ENCODE results near the gene EBF3. TPM values are rescaled to one million over a fixed set of nuclear protein-coding genes. Genes with fewer than 3 reads are reported as not detected.

EBF3 gene
- total and polyA plus RNA-seq, 2 donors (not counting 3 experiments of a cell fraction or from before 2014, with no cell fraction given), result 0.92 to 2.7 TPM

GRCh38 chr10:129893104-129894089 is 70.7 kb downstream of the EBF3 start:
- BruUV-seq (replicated peaks), result no TSS peak
- H3K4me1 ChIP-seq (ENCODE audit: control insufficient read depth, extremely low read depth, insufficient read depth, low read length), result no peaks in the 10 kb centered on the region
- no peaks in the 10 kb centered on the region for H4K20me1 ChIP-seq (replicated peaks; ENCODE audit: control insufficient read depth, extremely low read depth, insufficient read depth, low read length)
- no peak overlapping the region for H3K4me3 ChIP-seq (replicated peaks in 1 of 3; ENCODE audit: insufficient read depth in 1 of 3, low read depth in 1 of 3, low read length in 3 of 3)
- H3K36me3 ChIP-seq (ENCODE audit: control insufficient read depth in 2 of 2, extremely low read depth in 1 of 2, insufficient read depth in 2 of 2, low read length in 2 of 2), result no peaks in the 10 kb centered on the region
- intact Hi-C loops (cut with micrococcal nuclease), result no loop called here
- H3K79me2 ChIP-seq (ENCODE audit: control insufficient read depth, insufficient read depth, low read length), result no peaks in the 10 kb centered on the region
- H3K4me2 ChIP-seq (ENCODE audit: insufficient read depth, low read length), result no peak overlapping the region
- dilution Hi-C loops (cut with MboI; ENCODE audit: extremely low pct_ligation_motif_present, low sequenced_read_pairs), result no loop called here
- POLR2A ChIA-PET, result no interaction called here
- H3K27ac ChIP-seq (ENCODE audit: insufficient read depth, low read depth, low read length), result no peak overlapping the region
- H3K9ac ChIP-seq (replicated peaks; ENCODE audit: extremely low read depth, insufficient read depth, low read length), result no peak overlapping the region
- no peaks in the 10 kb centered on the region for H3K27me3 ChIP-seq (ENCODE audit: control insufficient read depth in 2 of 2, insufficient read depth in 2 of 2, low read length in 2 of 2)
- no peaks in the 10 kb centered on the region for H3K9me3 ChIP-seq (replicated peaks; ENCODE audit: control insufficient read depth, insufficient read depth, low read length)
- no peaks in the 10 kb centered on the region for H3K9me1 ChIP-seq (replicated peaks; ENCODE audit: control insufficient read depth, extremely low read depth, insufficient read depth, low read length)
- TF ChIP-seq MYC (IDR thresholded peaks at IDR 0.05; ENCODE audit: low read depth, low read length) (no peak), POLR2A (IDR thresholded peaks at IDR 0.05; ENCODE audit: low read depth, low read length) (no peak), JUN (IDR thresholded peaks at IDR 0.05; ENCODE audit: borderline replicate concordance, insufficient read depth, insufficient read length, low read depth) (no peak), POLR2AphosphoS5 (IDR thresholded peaks at IDR 0.05; ENCODE audit: insufficient read depth, low read depth, low read length) (no peak), CTCF (IDR thresholded peaks at IDR 0.05; ENCODE audit: extremely low read depth in 1 of 2, insufficient read depth in 1 of 2, low read depth in 1 of 2, low read length in 2 of 2) (no peak)
- CTCF ChIA-PET, result no interaction called here
- DNase-seq (ENCODE audit: low read depth, low spot score) (no peak), FAIRE-seq (no peak)
- H2AFZ ChIP-seq (ENCODE audit: low read depth, low read length), result no peak overlapping the region
